Measurements from ENCODE around the gene TFB1M. TPM values are rescaled to one million over a fixed set of nuclear protein-coding genes. Genes with fewer than 3 reads are reported as not detected.
A peak's percentile ranks its signal among the peaks of the same experiment; 100 is the strongest.

TFB1M gene
- total RNA-seq, 1 donor from 2014 or later: 19.1 TPM

GRCh38 chr6:155245831-155246230, 68.5 kb downstream of the TFB1M start:
- TF ChIP-seq CTCF (IDR thresholded peaks at IDR 0.05): no peak
- Mint-ChIP-seq H3K27me3 (ENCODE audit: unreplicated experiment) (no peaks in the 10 kb centered on the region), H3K27ac (ENCODE audit: unreplicated experiment) (peak overlapping the region; percentile 79), H3K4me3 (ENCODE audit: unreplicated experiment) (no peak overlapping the region), H3K36me3 (ENCODE audit: unreplicated experiment) (no peaks in the 10 kb centered on the region), H3K9me3 (ENCODE audit: unreplicated experiment) (no peaks in the 10 kb centered on the region), H3K4me1 (ENCODE audit: unreplicated experiment) (peaks cover 62% of the 10 kb centered on the region)
- no peak for DNase-seq (ENCODE audit: extremely low spot score, unreplicated experiment)

GRCh38 chr6:155245193-155245592, 69.1 kb downstream of the TFB1M start:
- Mint-ChIP-seq H3K36me3 (ENCODE audit: unreplicated experiment) (peaks cover 4% of the 10 kb centered on the region), H3K27ac (ENCODE audit: unreplicated experiment) (peak overlapping the region; percentile 79), H3K4me3 (ENCODE audit: unreplicated experiment) (no peak overlapping the region), H3K9me3 (ENCODE audit: unreplicated experiment) (no peaks in the 10 kb centered on the region), H3K27me3 (ENCODE audit: unreplicated experiment) (no peaks in the 10 kb centered on the region), H3K4me1 (ENCODE audit: unreplicated experiment) (peaks cover 61% of the 10 kb centered on the region)
- no peak for TF ChIP-seq CTCF (IDR thresholded peaks at IDR 0.05)
- DNase-seq (ENCODE audit: extremely low spot score, unreplicated experiment): no peak

- no peak for TF ChIP-seq CTCF (IDR thresholded peaks at IDR 0.05)
- H3K27me3 Mint-ChIP-seq (ENCODE audit: unreplicated experiment): no peaks in the 10 kb centered on the region
- H3K27ac Mint-ChIP-seq (ENCODE audit: unreplicated experiment): no peak overlapping the region
- no peak for DNase-seq (ENCODE audit: extremely low spot score, unreplicated experiment)
- H3K36me3 Mint-ChIP-seq (ENCODE audit: unreplicated experiment): peaks cover 4% of the 10 kb centered on the region
- no peaks in the 10 kb centered on the region for H3K9me3 Mint-ChIP-seq (ENCODE audit: unreplicated experiment)
- H3K4me1 Mint-ChIP-seq (ENCODE audit: unreplicated experiment): peaks cover 54% of the 10 kb centered on the region
- H3K4me3 Mint-ChIP-seq (ENCODE audit: unreplicated experiment): no peak overlapping the region
Measured at GRCh38 chr6:155244434-155244833, 69.8 kb downstream of the TFB1M start.

GRCh38 chr6:155241966-155242365, 72.3 kb downstream of the TFB1M start:
- H3K36me3 Mint-ChIP-seq (ENCODE audit: unreplicated experiment): peaks cover 7% of the 10 kb centered on the region

More at GRCh38 chr6:155241966-155242365, 72.3 kb downstream of the TFB1M start:
- no peak overlapping the region for H3K4me3 Mint-ChIP-seq (ENCODE audit: unreplicated experiment)
- no peak for TF ChIP-seq CTCF (IDR thresholded peaks at IDR 0.05)
- peaks cover 31% of the 10 kb centered on the region for H3K4me1 Mint-ChIP-seq (ENCODE audit: unreplicated experiment)
- H3K27me3 Mint-ChIP-seq (ENCODE audit: unreplicated experiment): no peaks in the 10 kb centered on the region
- peak overlapping the region; percentile 25 for H3K27ac Mint-ChIP-seq (ENCODE audit: unreplicated experiment)
- H3K9me3 Mint-ChIP-seq (ENCODE audit: unreplicated experiment): peaks cover 5% of the 10 kb centered on the region
- DNase-seq (ENCODE audit: extremely low spot score, unreplicated experiment): no peak
